GM23338 (cell line): ENCODE results near the gene ULBP2. TPM values are rescaled to one million over a fixed set of nuclear protein-coding genes. Genes with fewer than 3 reads are reported as not detected.

Source experiments
- ATAC-seq: fragments of 200-7000 bp; cut with Tn5 transposase; 3 replicates; pipeline ENCODE4 v1.9.1; 2020
- DNase-seq: peaks from one replicate; pipeline ENCODE4 v3.0.0-alpha.2; 2015; ENCODE audit warnings: low spot score
- H2AFZ ChIP-seq: fragments of 200-600 bp; sonication (generic); 2 replicates; pipeline ENCODE4 v1.8.0; 2016; ENCODE audit warnings: antibody characterized with exemption, mild to moderate bottlenecking, moderate library complexity
- H3F3A ChIP-seq: fragments of 200-600 bp; sonication (generic); replicated peaks from 2 replicates; pipeline ENCODE4 v1.8.0; 2017; ENCODE audit warnings: antibody characterized with exemption, mixed run types, low read depth
- H3K27ac ChIP-seq: fragments of 200-600 bp; sonication (generic); 2 replicates; pipeline ENCODE4 v1.6.1; 2016; ENCODE audit warnings: low read depth
- H3K27me3 ChIP-seq: fragments of 200-600 bp; sonication (generic); 2 replicates; pipeline ENCODE4 v1.8.0; 2016; ENCODE audit warnings: mild to moderate bottlenecking, mixed run types, moderate library complexity; ENCODE audit not compliant: insufficient read depth
- H3K36me3 ChIP-seq: fragments of 200-600 bp; sonication (generic); 2 replicates; pipeline ENCODE4 v1.8.0; 2016; ENCODE audit warnings: mild to moderate bottlenecking; ENCODE audit not compliant: insufficient read depth
- H3K4me1 ChIP-seq: fragments of 200-600 bp; sonication (generic); 2 replicates; pipeline ENCODE4 v1.8.0; 2016; ENCODE audit warnings: mild to moderate bottlenecking, moderate library complexity; ENCODE audit not compliant: insufficient read depth
- H3K4me2 ChIP-seq: fragments of 200-600 bp; sonication (generic); 2 replicates; pipeline ENCODE4 v1.7.1; 2017; ENCODE audit warnings: mixed run types
- H3K4me3 ChIP-seq: fragments of 200-600 bp; sonication (generic); 2 replicates; pipeline ENCODE4 v1.6.1; 2016; ENCODE audit warnings: mixed run types
- H3K79me2 ChIP-seq: fragments of 200-600 bp; sonication (generic); replicated peaks from 2 replicates; pipeline ENCODE4 v1.8.0; 2017; ENCODE audit warnings: mild to moderate bottlenecking; ENCODE audit not compliant: insufficient read depth
- H3K9me2 ChIP-seq: fragments of 200-600 bp; sonication (generic); 2 replicates; pipeline ENCODE4 v1.8.0; 2017; ENCODE audit not compliant: insufficient read depth
- H4K20me1 ChIP-seq: fragments of 200-600 bp; sonication (generic); replicated peaks from 2 replicates; pipeline ENCODE4 v1.8.0; 2017; ENCODE audit warnings: mild to moderate bottlenecking; ENCODE audit not compliant: insufficient read depth
- H3K27ac Mint-ChIP-seq: 2 replicates; pipeline ENCODE4 v1.8.0; 2020; ENCODE audit warnings: inconsistent platforms, mild to moderate bottlenecking, moderate library complexity, mixed read lengths
- H3K27me3 Mint-ChIP-seq: 3 replicates; pipeline ENCODE4 v1.8.0; 2022; ENCODE audit warnings: low read depth, mild to moderate bottlenecking, moderate library complexity, mixed read lengths, inconsistent platforms; ENCODE audit not compliant: insufficient read depth, poor library complexity
- H3K36me3 Mint-ChIP-seq: 3 replicates; pipeline ENCODE4 v1.8.0; 2021; ENCODE audit warnings: low read depth, mild to moderate bottlenecking, inconsistent platforms, moderate library complexity, mixed read lengths
- H3K4me1 Mint-ChIP-seq: 3 replicates; pipeline ENCODE4 v1.8.0; 2020; ENCODE audit warnings: mild to moderate bottlenecking, inconsistent platforms, mixed read lengths
- H3K4me3 Mint-ChIP-seq: 3 replicates; pipeline ENCODE4 v1.8.0; 2021; ENCODE audit warnings: moderate library complexity, mild to moderate bottlenecking, inconsistent platforms, mixed read lengths
- H3K9me3 Mint-ChIP-seq: 3 replicates; pipeline ENCODE4 v1.8.0; 2020; ENCODE audit warnings: moderate library complexity, mild to moderate bottlenecking, inconsistent platforms, mixed read lengths
- ETS1 ChIP-seq: IDR thresholded peaks from 2 replicates; pipeline ENCODE4 v1.6.1; 2016; ENCODE audit warnings: antibody characterized with exemption
- EZH2 ChIP-seq: fragments of 200-600 bp; sonication (generic); IDR thresholded peaks from one replicate; pipeline ENCODE4 v1.8.0; 2017; ENCODE audit warnings: antibody characterized with exemption, mild to moderate bottlenecking, low read depth; ENCODE audit not compliant: unreplicated experiment
- STAT1 ChIP-seq: IDR thresholded peaks from one replicate; pipeline ENCODE4 v1.6.1; 2016; ENCODE audit warnings: antibody characterized with exemption; ENCODE audit not compliant: unreplicated experiment
- ZNF114 ChIP-seq: fragments of 250-450 bp; sonication (Bioruptor Pico); IDR thresholded peaks from 2 replicates; pipeline ENCODE4 v1.5.0; 2020; ENCODE audit warnings: mild to moderate bottlenecking, moderate library complexity
- ZNF462 ChIP-seq: fragments of 250-450 bp; sonication (Bioruptor Pico); IDR thresholded peaks from 2 replicates; pipeline ENCODE4 v1.5.0; 2020; ENCODE audit warnings: mild to moderate bottlenecking, moderate library complexity
- polyA plus RNA-seq: library from polyadenylated mRNA; unstranded; fragments of >200 nt; fragmentation: Nextera tagmentation; extraction: Ambion mirVana; gene quantifications from 2 replicates; pipeline ENCODE4 v1.2.1, GENCODE V29; 2016
- total RNA-seq: library from RNA; depleted of rRNA; stranded (reverse); fragments of >200 nt; shearing (Covaris generic); gene quantifications from 2 replicates; pipeline ENCODE4 v1.2.3, GENCODE V29; 2014
- TF ChIP-seq, protein P1 (sequence below), 2 experiments: fragments of 200-600 bp in 1 of 2; sonication (generic) in 1 of 2; conservative IDR thresholded peaks; 2 replicates each; pipeline versions ENCODE4 v1.5.1 to v1.6.1; 2016 to 2017; ENCODE audit warnings: antibody characterized with exemption in 2 of 2, low read depth in 2 of 2, mild to moderate bottlenecking in 2 of 2, moderate library complexity in 1 of 2

The ULBP2 gene
- total and polyA plus RNA-seq, 2 experiments from 2014 or later, result not detected

- TF ChIP-seq ZNF462 (CRISPR knock-in tag) (no peak), EZH2 (no peak), ZNF114 (CRISPR knock-in tag) (no peak), STAT1 (no peak), ETS1 (no peak)
- TF ChIP-seq, protein P1, sequence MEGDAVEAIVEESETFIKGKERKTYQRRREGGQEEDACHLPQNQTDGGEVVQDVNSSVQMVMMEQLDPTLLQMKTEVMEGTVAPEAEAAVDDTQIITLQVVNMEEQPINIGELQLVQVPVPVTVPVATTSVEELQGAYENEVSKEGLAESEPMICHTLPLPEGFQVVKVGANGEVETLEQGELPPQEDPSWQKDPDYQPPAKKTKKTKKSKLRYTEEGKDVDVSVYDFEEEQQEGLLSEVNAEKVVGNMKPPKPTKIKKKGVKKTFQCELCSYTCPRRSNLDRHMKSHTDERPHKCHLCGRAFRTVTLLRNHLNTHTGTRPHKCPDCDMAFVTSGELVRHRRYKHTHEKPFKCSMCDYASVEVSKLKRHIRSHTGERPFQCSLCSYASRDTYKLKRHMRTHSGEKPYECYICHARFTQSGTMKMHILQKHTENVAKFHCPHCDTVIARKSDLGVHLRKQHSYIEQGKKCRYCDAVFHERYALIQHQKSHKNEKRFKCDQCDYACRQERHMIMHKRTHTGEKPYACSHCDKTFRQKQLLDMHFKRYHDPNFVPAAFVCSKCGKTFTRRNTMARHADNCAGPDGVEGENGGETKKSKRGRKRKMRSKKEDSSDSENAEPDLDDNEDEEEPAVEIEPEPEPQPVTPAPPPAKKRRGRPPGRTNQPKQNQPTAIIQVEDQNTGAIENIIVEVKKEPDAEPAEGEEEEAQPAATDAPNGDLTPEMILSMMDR (conservative IDR thresholded peaks at IDR 0.05; ENCODE audit: low read depth in 2 of 2), result no peak
Measured at GRCh38 chr6:149983145-149983544, 41.3 kb downstream of the ULBP2 start (continued).

DNA sequence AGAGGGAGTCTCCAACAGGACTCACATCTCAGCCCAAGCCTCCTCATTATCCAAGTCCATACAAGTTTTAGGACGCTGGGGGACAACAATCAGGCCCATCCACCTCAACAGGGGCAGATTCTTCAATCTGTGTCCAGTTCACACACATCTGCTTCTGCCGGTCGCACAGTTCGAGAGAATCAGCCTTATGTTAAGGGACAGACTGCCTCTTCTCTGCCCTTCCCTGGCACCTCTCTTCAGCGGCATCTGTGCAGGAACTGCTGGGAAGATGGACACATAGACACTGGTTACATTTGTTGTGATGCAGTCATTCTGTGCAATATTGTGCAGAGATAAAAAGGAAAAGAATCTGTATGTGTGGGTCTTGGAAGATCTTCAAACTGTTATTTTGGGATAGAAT lies 43.0 kb downstream of the ULBP2 start:
- peaks cover 2% of the 10 kb centered on the region; the same call in 1 of the 3 replicates for H3K9me3 Mint-ChIP-seq
- H3K36me3 Mint-ChIP-seq, result no peaks in the 10 kb centered on the region; the same call in 2 of the 3 replicates
- no peak overlapping the region for H3K4me3 ChIP-seq
- H3K27me3 ChIP-seq, result peaks cover 92% of the 10 kb centered on the region
- H3K4me1 Mint-ChIP-seq, result peaks cover 19% of the 10 kb centered on the region
- ATAC-seq (no peak), DNase-seq (no peak)
- H3K79me2 ChIP-seq, result no peaks in the 10 kb centered on the region
- H3K27me3 Mint-ChIP-seq, result peaks cover 92% of the 10 kb centered on the region
- H3K4me1 ChIP-seq, result peaks cover 4% of the 10 kb centered on the region; the same call in 1 of the 2 replicates
- H3F3A ChIP-seq, result no peaks in the 10 kb centered on the region
- no peak overlapping the region for H2AFZ ChIP-seq
- no peak overlapping the region for H3K4me2 ChIP-seq
- no peak overlapping the region for H3K4me3 Mint-ChIP-seq
- no peak overlapping the region for H3K27ac ChIP-seq
- H3K27ac Mint-ChIP-seq, result no peak overlapping the region
- H4K20me1 ChIP-seq, result peaks cover 7% of the 10 kb centered on the region; the same call in 1 of the 2 replicates
- no peaks in the 10 kb centered on the region for H3K36me3 ChIP-seq
- H3K9me2 ChIP-seq, result no peaks in the 10 kb centered on the region
- no peak for TF ChIP-seq ZNF462 (CRISPR knock-in tag)
- TF ChIP-seq STAT1, result no peak
